Pericardium fibroblast (primary cell): ENCODE measurements around the gene PAK4. TPM values are rescaled to one million over a fixed set of nuclear protein-coding genes. Genes with fewer than 3 reads are reported as not detected.

Experiments
- total RNA-seq: library from RNA; depleted of rRNA; stranded (reverse); fragments of >200 nt; gene quantifications from 2 replicates; pipeline ENCODE4 v1.2.3, GENCODE V29; 2015

PAK4 gene
- 8.2 and 9.0 TPM in 2 replicates for total RNA-seq

GRCh38 chr19:39125554-39126311 is at the start of gene PAK4:
PAK4 (plus strand) TSS chr19:39125786; CDS start chr19:39169554, 43,768 bp downstream.

GRCh38 chr19:39083983-39084731 is 41.4 kb upstream of the PAK4 start, which contains the start of gene ACP7:
ACP7 (plus strand) TSS chr19:39084368; CDS start chr19:39085270, 902 bp downstream.

GRCh38 chr19:39196860-39197562 is 71.4 kb downstream of the PAK4 start, which contains the start of gene NCCRP1:
NCCRP1 (plus strand) TSS chr19:39196964; CDS start chr19:39196983, 19 bp downstream.

GRCh38 chr19:39203372-39204341 is 78.1 kb downstream of the PAK4 start, which contains the start of gene SYCN:
SYCN (minus strand) TSS chr19:39204263; CDS start chr19:39204254, 9 bp downstream.

Other genes with a start within 250 kb of the PAK4 start
- 1.5 and 1.7 TPM in 2 replicates for gene RINL, start 247.5 kb upstream of the PAK4 start, total RNA-seq
- 78.3 and 82.9 TPM in 2 replicates for gene SIRT2, start 226.2 kb upstream of the PAK4 start, total RNA-seq
- 12.3 and 14.4 TPM in 2 replicates for gene NFKBIB, start 225.8 kb upstream of the PAK4 start, total RNA-seq
- gene CCER2, start 213.6 kb upstream of the PAK4 start, total RNA-seq, result not detected in 2 replicates
- gene SARS2, start 195.0 kb upstream of the PAK4 start, total RNA-seq, result 27.0 and 32.9 TPM in 2 replicates
- gene MRPS12, start 194.8 kb upstream of the PAK4 start, total RNA-seq, result 47.1 and 50.9 TPM in 2 replicates
- 42.8 and 55.4 TPM in 2 replicates for gene FBXO17, start 150.0 kb upstream of the PAK4 start, total RNA-seq
- gene FBXO27, start 93.2 kb upstream of the PAK4 start, total RNA-seq, result 1.5 and 4.6 TPM in 2 replicates
- gene ACP7, start 41.4 kb upstream of the PAK4 start, total RNA-seq, result not detected in 2 replicates
- gene NCCRP1, start 71.2 kb downstream of the PAK4 start, total RNA-seq, result not detected in 2 replicates
- not detected in 2 replicates for gene SYCN, start 78.5 kb downstream of the PAK4 start, total RNA-seq
- not detected in 2 replicates for gene IFNL3, start 119.2 kb downstream of the PAK4 start, total RNA-seq
- not detected in 2 replicates for gene IFNL4, start 123.1 kb downstream of the PAK4 start, total RNA-seq
- not detected in 2 replicates for gene IFNL2, start 142.6 kb downstream of the PAK4 start, total RNA-seq
- gene IFNL1, start 170.6 kb downstream of the PAK4 start, total RNA-seq, result not detected in 2 replicates
- gene LRFN1, start 195.1 kb downstream of the PAK4 start, total RNA-seq, result 0.34 and 0.82 TPM in 2 replicates
- 1.4 TPM in 1 of 2 replicates, not detected in the other for gene GMFG, start 210.3 kb downstream of the PAK4 start, total RNA-seq
- gene SAMD4B, start 216.6 kb downstream of the PAK4 start, total RNA-seq, result 54.0 and 68.6 TPM in 2 replicates